Hypothalamus (tissue), 51 donors: ENCODE results near the gene LUC7L2.
"Not testable (repeated sequence)": the region's sequence is repeated elsewhere in the genome, so short reads cannot be mapped to it uniquely, and the experiment has no call there.

Experiments used
- DNase-seq, 51 donors: peaks; one replicate each; lab custom pipeline; 2025; lab: John Stamatoyannopoulos, UW

The LUC7L2 gene

GRCh38 chr7:139354729-139355128 is 5.0 kb upstream of the LUC7L2 start:
- DNase-seq = no peak

DNA sequence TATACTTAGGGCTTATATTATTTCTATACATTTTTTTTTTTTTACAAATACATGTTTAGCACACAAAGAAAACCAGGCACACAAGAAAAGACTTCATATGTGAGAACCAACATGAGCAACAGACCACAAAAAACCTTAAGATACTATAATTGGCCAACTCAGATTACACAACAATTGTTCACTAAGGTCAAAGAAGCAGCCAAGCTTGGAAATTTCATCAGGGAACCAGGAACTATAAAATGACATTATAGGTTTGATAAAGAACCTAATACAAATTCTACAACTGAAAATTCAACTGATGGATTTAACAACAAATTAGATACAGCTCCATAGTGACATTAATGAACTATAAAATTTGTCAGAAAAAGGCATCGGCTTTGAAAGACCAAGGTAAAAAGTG is 4.4 kb upstream of the LUC7L2 start:
- DNase-seq = no peak

GRCh38 chr7:139357729-139358506 is 1.8 kb upstream of the LUC7L2 start:
- DNase-seq = not testable (repeated sequence)

DNA sequence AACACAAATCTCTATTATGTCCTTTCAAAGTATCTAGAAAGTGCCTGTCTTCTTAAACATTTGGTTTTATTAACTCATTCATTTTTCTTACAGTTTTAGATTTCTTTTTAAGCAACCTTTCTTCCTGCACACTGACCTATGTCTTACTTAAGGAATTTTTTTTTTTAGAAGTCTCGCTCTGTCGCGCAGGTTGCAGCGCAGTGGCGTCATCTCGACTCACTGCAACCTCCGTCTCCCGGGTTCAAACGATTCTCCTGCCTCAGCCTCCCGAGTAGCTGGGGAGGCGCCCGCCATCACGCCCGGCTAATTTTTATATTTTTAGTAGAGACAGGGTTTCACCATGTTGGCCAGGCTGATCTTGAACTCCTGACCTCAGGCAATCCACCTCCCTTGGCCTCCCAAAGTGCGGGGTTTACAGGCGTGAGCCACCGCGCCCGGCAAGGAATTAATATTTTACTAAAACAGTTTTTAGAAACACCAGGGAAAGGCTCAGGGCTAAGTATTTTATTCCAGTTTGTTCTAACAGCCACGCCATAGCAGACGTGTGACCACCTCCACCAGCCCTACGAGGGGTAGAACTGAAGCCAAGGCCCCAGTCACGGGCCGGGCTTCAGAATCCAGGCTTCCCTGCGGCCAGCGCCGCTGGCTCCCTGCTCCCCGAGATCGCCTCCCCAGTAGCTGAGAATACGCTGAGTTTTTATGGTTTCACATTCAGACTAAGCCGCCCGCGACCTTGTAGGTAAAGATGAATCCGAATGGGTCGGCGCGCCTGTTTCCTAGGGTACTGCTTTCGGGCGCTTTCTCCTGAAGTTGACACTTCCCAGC is 941 bp upstream of the LUC7L2 start:
- DNase-seq = peak in 8 of 51 donors; percentile 35 to 77 (median 46)

- DNase-seq = peak; percentile 73 to 98 (median 95)
These were observed 685 bp downstream of the LUC7L2 start for GRCh38 chr7:139360210-139360947.

GRCh38 chr7:139360948-139361307 is 1.2 kb downstream of the LUC7L2 start:
- no peak for DNase-seq

GRCh38 chr7:139361523-139361922 is 1.8 kb downstream of the LUC7L2 start:
- DNase-seq = no peak

DNA sequence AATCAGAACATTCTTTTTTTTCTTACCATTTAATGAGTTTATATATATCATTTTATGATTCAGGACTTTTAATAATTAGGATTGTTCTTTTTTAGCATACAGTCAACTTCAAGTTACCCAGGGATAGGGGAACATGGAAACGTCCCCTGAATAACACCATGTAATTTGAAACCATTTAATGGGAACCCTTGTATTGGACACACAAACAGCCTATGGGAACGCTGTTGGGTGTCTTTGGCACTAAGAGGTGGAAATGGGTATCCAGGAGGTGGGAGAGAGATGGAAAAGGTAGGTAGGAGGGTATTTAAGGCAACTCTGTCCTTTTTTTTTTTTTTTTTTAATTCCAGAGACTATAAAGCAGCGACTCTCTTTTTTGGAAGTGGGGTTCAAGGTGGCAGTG is 2.6 kb downstream of the LUC7L2 start:
- no peak for DNase-seq

GRCh38 chr7:139362981-139363380 is 3.3 kb downstream of the LUC7L2 start:
- peak in 1 of 51 donors; percentile 6 for DNase-seq

- no peak for DNase-seq
These were observed 5.6 kb downstream of the LUC7L2 start for GRCh38 chr7:139365336-139365735.

GRCh38 chr7:139366400-139366799 is 6.7 kb downstream of the LUC7L2 start:
- DNase-seq = no peak

GRCh38 chr7:139367438-139368155 is 7.9 kb downstream of the LUC7L2 start:
- no peak for DNase-seq

DNA sequence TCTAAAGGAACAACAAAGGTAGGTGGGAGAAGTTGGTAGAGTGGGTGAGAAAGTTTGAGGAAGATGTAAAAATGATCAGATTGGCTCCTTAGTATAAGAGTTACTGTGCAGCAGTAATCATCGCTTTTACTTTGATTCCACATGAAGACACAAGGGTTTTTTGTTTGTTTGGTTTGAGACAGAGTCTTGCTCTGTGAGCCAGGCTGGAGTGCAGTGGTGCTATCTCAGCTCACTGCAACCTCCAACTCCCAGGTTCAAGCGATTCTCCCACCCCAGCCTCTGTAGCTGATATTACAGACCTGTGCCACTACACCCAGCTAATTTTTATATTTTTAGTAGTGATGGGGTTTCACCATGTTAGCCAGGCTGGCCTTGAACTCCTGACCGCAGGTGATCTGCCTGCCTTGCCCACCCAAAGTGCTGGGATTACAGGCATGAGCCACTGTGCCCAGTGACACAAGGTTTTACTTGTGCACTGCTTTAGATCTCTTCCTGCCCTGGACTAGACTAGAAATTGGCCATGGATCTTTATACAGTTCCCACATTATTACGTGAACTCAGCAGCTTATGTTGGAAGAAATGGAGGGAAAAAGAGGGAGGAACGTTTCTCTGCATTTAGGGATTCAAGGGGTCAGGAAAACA is 10.7 kb downstream of the LUC7L2 start:
- no peak for DNase-seq

DNA sequence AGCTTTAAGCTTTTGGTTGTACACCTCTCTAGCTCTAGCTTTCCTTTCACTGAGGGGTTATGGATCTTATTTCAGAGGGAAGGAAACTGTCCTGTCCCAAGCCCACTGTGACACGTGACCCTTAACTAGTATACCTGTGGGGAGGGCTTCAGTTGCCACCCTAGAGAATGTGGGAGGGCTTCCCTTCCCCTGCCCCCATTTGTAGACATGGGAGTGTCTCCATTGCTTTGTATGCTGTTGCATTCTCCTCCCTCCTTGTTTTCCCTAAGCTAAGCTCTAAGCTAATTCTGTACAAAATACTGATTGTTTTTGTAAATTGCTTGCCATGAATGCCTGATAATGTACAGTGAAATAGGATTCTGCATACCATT is 11.2 kb downstream of the LUC7L2 start:
- no peak for DNase-seq

DNA sequence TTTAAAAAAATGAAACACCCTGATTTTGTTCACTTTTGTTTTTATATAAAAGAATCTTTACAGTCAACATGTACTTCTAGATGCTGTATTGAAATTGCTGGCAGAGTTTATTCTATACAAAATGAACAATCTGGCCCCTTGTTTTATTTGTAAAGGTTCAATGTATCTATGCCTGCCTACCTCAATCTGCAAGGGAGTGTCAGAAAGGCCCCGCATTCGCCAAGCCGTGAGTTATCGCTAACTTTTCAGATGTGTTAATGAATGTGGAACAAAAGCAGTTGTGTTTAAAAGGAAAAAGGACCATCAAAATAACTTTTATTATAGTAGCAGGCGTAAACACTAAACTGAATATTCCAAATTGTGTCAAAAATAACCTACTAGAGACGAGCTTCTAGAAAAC is 14.6 kb downstream of the LUC7L2 start:
- DNase-seq = no peak

DNA sequence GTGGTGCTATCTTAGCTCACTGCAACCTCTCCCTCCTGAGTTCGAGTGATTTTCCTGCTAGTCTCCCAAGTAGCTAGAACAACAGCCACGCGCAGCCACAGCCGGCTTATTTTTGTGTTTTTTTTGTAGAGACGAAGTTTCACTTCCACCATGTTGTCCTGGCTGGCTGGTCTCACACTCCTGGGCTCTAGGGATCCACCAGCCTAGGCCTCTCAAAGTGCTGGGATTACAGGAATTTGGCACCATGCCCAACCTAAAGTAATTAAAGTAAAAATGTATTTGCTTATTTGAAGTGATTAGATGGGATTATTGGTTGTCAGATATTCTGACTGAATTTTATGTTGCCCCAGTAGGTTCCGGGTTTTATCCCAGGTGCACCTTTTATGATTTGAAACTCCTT is 22.7 kb downstream of the LUC7L2 start:
- no peak for DNase-seq

- DNase-seq = no peak
These were observed 24.9 kb downstream of the LUC7L2 start for GRCh38 chr7:139384611-139385010.

- no peak for DNase-seq
These were observed 27.9 kb downstream of the LUC7L2 start for GRCh38 chr7:139387594-139387993.

DNA sequence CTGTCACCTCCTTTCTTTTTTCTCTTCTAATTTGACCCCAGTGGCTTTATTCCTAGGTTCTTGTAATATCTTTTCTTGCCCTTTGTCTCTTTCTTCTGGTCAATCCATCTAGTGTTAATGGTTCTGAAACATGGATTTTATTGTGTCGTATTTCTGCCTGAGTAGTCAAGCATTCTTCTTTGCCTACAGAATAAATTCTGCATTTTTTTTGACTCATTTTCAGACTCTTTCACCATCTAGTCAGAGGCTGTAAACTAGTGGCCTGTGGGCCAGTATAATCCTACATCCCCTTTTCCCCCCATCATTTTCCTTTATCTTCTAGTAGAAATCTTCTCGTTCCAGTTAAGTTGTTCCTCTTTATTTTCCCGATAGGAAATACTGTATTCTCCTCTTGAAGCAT is 29.4 kb downstream of the LUC7L2 start:
- no peak for DNase-seq

GRCh38 chr7:139389774-139390173 is 30.1 kb downstream of the LUC7L2 start:
- no peak for DNase-seq
